ENCODE data around the gene LRRC73.

Gene LRRC73

GRCh38 chr6:43472515-43472914 is 37.6 kb downstream of the LRRC73 start:
- TF ChIP-seq CTCF (IDR thresholded peaks at IDR 0.05; ENCODE audit: low read depth, low read length): no peak
- TF ChIP-seq POLR2A (IDR thresholded peaks at IDR 0.05; ENCODE audit: extremely low read depth, insufficient read length): no peak
- no peak for TF ChIP-seq MAX (IDR thresholded peaks at IDR 0.05; ENCODE audit: low read depth, low read length)
- DNase-seq (ENCODE audit: low read depth): no peak
- H3K4me3 ChIP-seq (ENCODE audit: low read depth, low read length): no peak overlapping the region

- no peak for DNase-seq (ENCODE audit: low read depth)
- TF ChIP-seq POLR2A (IDR thresholded peaks at IDR 0.05; ENCODE audit: extremely low read depth, insufficient read length): no peak
- no peak for TF ChIP-seq MYC (IDR thresholded peaks at IDR 0.05; ENCODE audit: low read depth, low read length)
- TF ChIP-seq CTCF (IDR thresholded peaks at IDR 0.05; ENCODE audit: low read depth, low read length): no peak
- TF ChIP-seq MAX (IDR thresholded peaks at IDR 0.05; ENCODE audit: low read depth, low read length): no peak
- no peak overlapping the region for H3K4me3 ChIP-seq (ENCODE audit: low read depth, low read length)
Measured at GRCh38 chr6:43471399-43471798, 38.7 kb downstream of the LRRC73 start.

- TF ChIP-seq POLR2A (IDR thresholded peaks at IDR 0.05; ENCODE audit: extremely low read depth, insufficient read length) (no peak), CTCF (IDR thresholded peaks at IDR 0.05; ENCODE audit: low read depth, low read length) (no peak), MAX (IDR thresholded peaks at IDR 0.05; ENCODE audit: low read depth, low read length) (no peak), MYC (IDR thresholded peaks at IDR 0.05; ENCODE audit: low read depth, low read length) (no peak)
- no peak for DNase-seq (ENCODE audit: low read depth)
- H3K4me3 ChIP-seq (ENCODE audit: low read depth, low read length): no peak overlapping the region
Measured at GRCh38 chr6:43469947-43470346, 40.2 kb downstream of the LRRC73 start.

GRCh38 chr6:43468748-43469681 is 41.1 kb downstream of the LRRC73 start:
- no peak for DNase-seq (ENCODE audit: low read depth)
- H3K4me3 ChIP-seq (ENCODE audit: low read depth, low read length): no peak overlapping the region
- TF ChIP-seq MAX (IDR thresholded peaks at IDR 0.05; ENCODE audit: low read depth, low read length) (no peak), POLR2A (IDR thresholded peaks at IDR 0.05; ENCODE audit: extremely low read depth, insufficient read length) (no peak), CTCF (IDR thresholded peaks at IDR 0.05; ENCODE audit: low read depth, low read length) (no peak), MYC (IDR thresholded peaks at IDR 0.05; ENCODE audit: low read depth, low read length) (no peak)

GRCh38 chr6:43468240-43468639 is 41.9 kb downstream of the LRRC73 start:
- no peak overlapping the region for H3K4me3 ChIP-seq (ENCODE audit: low read depth, low read length)
- DNase-seq (ENCODE audit: low read depth): no peak
- TF ChIP-seq MAX (IDR thresholded peaks at IDR 0.05; ENCODE audit: low read depth, low read length) (no peak), MYC (IDR thresholded peaks at IDR 0.05; ENCODE audit: low read depth, low read length) (no peak), POLR2A (IDR thresholded peaks at IDR 0.05; ENCODE audit: extremely low read depth, insufficient read length) (no peak), CTCF (IDR thresholded peaks at IDR 0.05; ENCODE audit: low read depth, low read length) (no peak)
